KMS-11 (cell line): ENCODE measurements around the gene SKAP1.

ENCODE experiments used
- H2AFZ ChIP-seq: fragments of 200-600 bp; sonication (generic); 2 replicates; pipeline ENCODE4 v1.6.1; 2016; ENCODE audit warnings: antibody characterized with exemption, mixed run types, low read depth
- H3K27ac ChIP-seq: fragments of 200-600 bp; sonication (generic); 2 replicates; pipeline ENCODE4 v1.6.1; 2016; ENCODE audit warnings: mild to moderate bottlenecking, mixed run types
- H3K27me3 ChIP-seq: fragments of 200-600 bp; sonication (generic); 2 replicates; pipeline ENCODE4 v1.6.1; 2017; ENCODE audit warnings: mild to moderate bottlenecking, low read depth, mixed run types, moderate library complexity; ENCODE audit not compliant: insufficient read depth
- H3K36me3 ChIP-seq: fragments of 200-600 bp; sonication (generic); 2 replicates; pipeline ENCODE4 v1.6.1; 2017; ENCODE audit warnings: mild to moderate bottlenecking, mixed run types; ENCODE audit not compliant: insufficient read depth
- H3K4me1 ChIP-seq: fragments of 200-600 bp; sonication (generic); 2 replicates; pipeline ENCODE4 v1.6.1; 2016; ENCODE audit warnings: mild to moderate bottlenecking, low read depth, mixed run types; ENCODE audit not compliant: poor library complexity, severe bottlenecking
- H3K4me2 ChIP-seq: fragments of 200-600 bp; sonication (generic); 2 replicates; pipeline ENCODE4 v1.7.0; 2016; ENCODE audit warnings: mild to moderate bottlenecking, mixed run types
- H3K4me3 ChIP-seq: fragments of 200-600 bp; sonication (generic); IDR thresholded peaks from 2 replicates; pipeline ENCODE4 v1.6.1; 2017; ENCODE audit warnings: low read depth, low read length, mixed read lengths; ENCODE audit not compliant: insufficient read depth
- H3K79me2 ChIP-seq: fragments of 200-600 bp; sonication (generic); 2 replicates; pipeline ENCODE4 v1.6.1; 2016; ENCODE audit warnings: low read depth, mixed run types; ENCODE audit not compliant: insufficient read depth
- H3K9ac ChIP-seq: fragments of 200-600 bp; sonication (generic); 2 replicates; pipeline ENCODE4 v1.6.1; 2016; ENCODE audit warnings: mild to moderate bottlenecking, mixed run types
- H4K20me1 ChIP-seq: fragments of 200-600 bp; sonication (generic); 2 replicates; pipeline ENCODE4 v1.6.1; 2016; ENCODE audit warnings: mild to moderate bottlenecking, mixed run types; ENCODE audit not compliant: insufficient read depth
- CTCF ChIP-seq: fragments of 200-600 bp; sonication (generic); conservative IDR thresholded peaks from 2 replicates; pipeline ENCODE4 v1.6.1; 2017; ENCODE audit warnings: low read depth, mild to moderate bottlenecking, antibody characterized with exemption, low read length, moderate library complexity, mixed read lengths

SKAP1 gene

GRCh38 chr17:48440669-48441068 lies 10.7 kb upstream of the SKAP1 start:
- H2AFZ ChIP-seq = peak overlapping the region; percentile 76; the same call in 1 of the 2 replicates
- peak overlapping the region; percentile 97 for H3K4me2 ChIP-seq
- H3K27ac ChIP-seq = peak overlapping the region; percentile 98
- no peaks in the 10 kb centered on the region for H3K79me2 ChIP-seq
- no peak for TF ChIP-seq CTCF
- H3K4me1 ChIP-seq = peaks cover 75% of the 10 kb centered on the region
- no peaks in the 10 kb centered on the region for H3K27me3 ChIP-seq
- no peaks in the 10 kb centered on the region for H3K36me3 ChIP-seq
- H3K9ac ChIP-seq = peak overlapping the region; percentile 85
- H3K4me3 ChIP-seq = no peak overlapping the region
- H4K20me1 ChIP-seq = no peaks in the 10 kb centered on the region

GRCh38 chr17:48439875-48440505 lies 10.0 kb upstream of the SKAP1 start:
- H3K27me3 ChIP-seq = no peaks in the 10 kb centered on the region
- no peak overlapping the region for H3K4me3 ChIP-seq
- H3K36me3 ChIP-seq = no peaks in the 10 kb centered on the region
- peak overlapping the region; percentile 85 for H3K9ac ChIP-seq
- no peaks in the 10 kb centered on the region for H3K79me2 ChIP-seq
- peak overlapping the region; percentile 76 for H2AFZ ChIP-seq
- peaks cover 76% of the 10 kb centered on the region for H3K4me1 ChIP-seq
- H3K4me2 ChIP-seq = peak overlapping the region; percentile 97
- no peak for TF ChIP-seq CTCF
- H4K20me1 ChIP-seq = no peaks in the 10 kb centered on the region
- H3K27ac ChIP-seq = peak overlapping the region; percentile 98

- Histone ChIP-seq H3K9ac (peak overlapping the region; percentile 85), H2AFZ (peak overlapping the region; percentile 76), H3K36me3 (no peaks in the 10 kb centered on the region), H3K27ac (peak overlapping the region; percentile 98), H3K4me3 (no peak overlapping the region), H3K27me3 (no peaks in the 10 kb centered on the region), H3K4me2 (peak overlapping the region; percentile 97), H4K20me1 (no peaks in the 10 kb centered on the region), H3K4me1 (peaks cover 76% of the 10 kb centered on the region), H3K79me2 (no peaks in the 10 kb centered on the region)
- no peak for TF ChIP-seq CTCF
These were observed 9.3 kb upstream of the SKAP1 start for GRCh38 chr17:48439110-48439850.

GRCh38 chr17:48438516-48439061 lies 8.6 kb upstream of the SKAP1 start:
- H3K36me3 ChIP-seq = no peaks in the 10 kb centered on the region
- TF ChIP-seq CTCF = no peak
- peak overlapping the region; percentile 97 for H3K4me2 ChIP-seq
- no peaks in the 10 kb centered on the region for H4K20me1 ChIP-seq
- peak overlapping the region; percentile 98 for H3K27ac ChIP-seq
- H3K4me3 ChIP-seq = no peak overlapping the region
- H3K79me2 ChIP-seq = no peaks in the 10 kb centered on the region
- no peaks in the 10 kb centered on the region for H3K27me3 ChIP-seq
- peaks cover 76% of the 10 kb centered on the region for H3K4me1 ChIP-seq
- H2AFZ ChIP-seq = no peak overlapping the region; the same call in 1 of the 2 replicates
- no peak overlapping the region for H3K9ac ChIP-seq
